Activated effector memory CD4-positive, alpha-beta T cell treated with Interleukin-2 at 50 U/mL for 16 hours (primary cell): ENCODE results near the gene PSMB3.

Source experiments
- DNase-seq: peaks from one replicate; pipeline ENCODE4 v3.0.0-alpha.2; 2020

PSMB3 gene

DNA sequence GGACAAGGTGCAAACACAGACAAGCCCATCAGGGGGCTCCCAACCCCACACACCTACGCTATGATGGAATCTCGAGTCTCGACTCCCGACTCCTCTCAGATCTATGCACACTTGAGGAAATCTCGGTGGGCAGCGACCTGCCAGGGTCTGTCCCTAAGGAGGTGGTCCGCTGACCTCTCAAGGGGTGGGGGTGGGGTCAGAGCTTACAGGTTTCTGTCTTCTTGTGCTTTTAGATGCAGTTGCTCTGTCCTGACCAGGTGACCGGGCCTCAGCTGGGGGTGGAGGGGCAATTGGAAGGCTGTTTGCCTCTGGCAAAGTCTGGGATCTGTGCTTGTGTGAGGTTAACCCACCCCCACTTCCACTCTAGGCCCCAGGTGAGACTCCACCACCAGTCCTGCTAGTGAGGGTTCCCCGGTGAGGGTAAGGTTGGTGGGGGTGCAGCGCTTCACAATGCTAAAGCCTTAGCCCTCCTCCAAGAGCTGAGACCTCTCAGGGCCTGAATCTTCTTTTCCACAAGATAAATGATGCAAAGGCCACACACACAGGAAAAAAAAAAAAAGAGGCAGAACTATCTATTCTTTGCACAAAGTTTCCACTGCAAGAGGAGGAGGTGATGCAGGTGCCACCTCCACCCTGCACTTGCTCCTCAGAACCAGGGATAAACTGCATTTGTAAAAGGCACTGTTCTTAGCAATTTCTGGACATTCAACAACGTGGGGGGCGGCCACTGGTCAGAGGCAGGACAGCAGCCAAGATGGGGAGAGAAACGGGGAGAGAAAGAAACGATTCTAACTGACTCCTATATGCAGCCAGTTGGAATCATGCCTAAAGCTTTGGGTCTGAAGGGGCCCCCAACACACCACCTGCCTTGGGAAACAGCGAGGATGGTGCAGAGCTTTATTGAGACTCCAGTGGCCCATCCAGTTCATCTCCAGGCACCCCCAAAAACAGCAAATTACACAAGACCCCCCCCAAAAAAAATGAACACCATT, 18.3 kb upstream of the PSMB3 start:
- DNase-seq: no peak

DNA sequence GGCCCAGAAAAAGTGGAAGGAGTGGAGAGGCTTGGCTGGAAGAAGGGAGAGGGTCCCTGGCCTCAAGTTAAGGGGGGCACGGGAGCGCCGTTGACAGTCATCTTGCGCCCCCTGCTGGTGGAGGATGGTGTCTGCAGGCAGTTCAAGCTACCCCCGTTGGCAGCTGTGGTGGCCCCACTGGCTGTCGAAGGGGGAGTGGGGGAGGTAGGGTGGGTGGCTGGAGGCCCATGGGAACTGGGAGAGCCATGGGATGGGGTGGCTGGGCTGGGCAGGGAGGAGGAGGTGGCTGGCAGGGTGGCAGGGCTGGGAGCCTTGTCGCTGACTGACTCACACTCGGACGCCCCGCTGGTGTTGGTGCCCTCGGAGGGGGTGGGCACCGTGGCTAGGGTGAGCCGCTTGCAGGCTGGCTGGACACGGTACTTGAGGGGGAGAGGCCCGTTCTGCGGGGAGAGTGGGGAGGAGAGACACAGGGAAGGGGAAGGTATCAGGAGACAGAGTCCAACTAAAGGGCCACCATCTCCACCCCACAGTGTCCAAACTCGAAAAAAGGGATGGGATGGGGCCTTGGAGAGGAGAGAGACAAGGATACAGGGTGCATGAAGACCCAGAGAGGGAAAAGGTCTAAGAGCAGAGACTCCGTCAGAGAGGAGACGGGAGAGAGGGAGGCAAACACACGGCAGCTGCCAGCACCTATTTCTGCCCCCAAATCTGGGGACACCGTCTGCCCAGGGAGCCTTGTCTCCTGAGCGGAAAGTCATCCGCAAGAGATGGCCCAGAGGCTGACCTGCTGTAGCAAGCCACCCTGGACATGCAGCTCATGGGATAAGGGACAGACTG, 17.2 kb upstream of the PSMB3 start:
- peak; percentile 53 for DNase-seq

- no peak for DNase-seq
Observed at GRCh38 chr17:38738007-38738662, 14.4 kb upstream of the PSMB3 start.

GRCh38 chr17:38738686-38739085, 13.9 kb upstream of the PSMB3 start:
- DNase-seq: no peak

- no peak for DNase-seq
Observed at GRCh38 chr17:38739305-38739704, 13.2 kb upstream of the PSMB3 start.

GRCh38 chr17:38740044-38740443, 12.5 kb upstream of the PSMB3 start:
- DNase-seq: no peak

DNA sequence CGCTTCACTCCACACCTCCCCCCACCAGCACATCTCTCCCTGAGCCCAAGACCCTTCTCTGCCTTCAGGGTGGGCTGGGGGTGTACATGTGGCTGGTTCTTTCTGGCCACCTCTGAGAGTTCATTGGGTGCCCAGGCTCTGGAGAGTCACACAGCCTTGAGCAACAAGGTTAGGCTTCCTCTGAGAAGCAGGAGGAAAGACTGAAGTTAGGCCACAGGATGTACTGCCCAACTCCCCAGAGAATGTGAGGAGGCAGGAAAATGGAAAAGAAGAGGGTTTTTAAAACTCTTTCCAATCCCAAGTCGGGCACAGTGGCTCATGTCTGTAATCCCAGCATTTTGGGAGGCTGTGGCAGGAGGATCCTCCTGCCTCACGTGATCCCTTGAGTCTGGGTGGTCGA, 11.7 kb upstream of the PSMB3 start:
- DNase-seq: no peak

GRCh38 chr17:38741461-38741860, 11.1 kb upstream of the PSMB3 start:
- DNase-seq: no peak

DNA sequence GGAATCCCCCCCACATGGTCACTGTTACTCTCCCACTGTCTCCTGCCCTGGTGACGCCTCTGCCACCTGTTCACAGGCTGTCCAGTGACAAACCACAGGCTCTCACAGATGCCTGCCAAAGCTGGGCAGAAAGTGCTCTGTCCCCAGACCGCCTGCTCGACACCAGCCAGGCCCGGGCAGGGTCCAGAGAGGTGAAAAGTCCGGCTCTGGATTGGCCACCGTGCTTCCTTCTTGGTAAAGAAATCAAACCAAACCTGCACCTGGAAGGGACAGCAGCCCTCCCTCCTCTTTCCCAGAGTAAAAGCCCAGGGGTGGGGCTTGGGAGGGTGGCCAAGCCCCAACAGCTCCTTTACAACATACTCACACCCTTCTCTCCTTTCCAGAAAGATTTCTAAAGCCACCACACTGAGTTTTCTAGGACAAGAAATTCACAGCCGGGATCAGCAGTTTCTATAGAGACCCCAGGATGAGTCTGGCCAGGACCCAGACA, 10.6 kb upstream of the PSMB3 start:
- no peak for DNase-seq

- no peak for DNase-seq
Observed at GRCh38 chr17:38742411-38743308, 9.9 kb upstream of the PSMB3 start.

- DNase-seq: no peak
Observed at GRCh38 chr17:38743556-38744171, 8.9 kb upstream of the PSMB3 start.

DNA sequence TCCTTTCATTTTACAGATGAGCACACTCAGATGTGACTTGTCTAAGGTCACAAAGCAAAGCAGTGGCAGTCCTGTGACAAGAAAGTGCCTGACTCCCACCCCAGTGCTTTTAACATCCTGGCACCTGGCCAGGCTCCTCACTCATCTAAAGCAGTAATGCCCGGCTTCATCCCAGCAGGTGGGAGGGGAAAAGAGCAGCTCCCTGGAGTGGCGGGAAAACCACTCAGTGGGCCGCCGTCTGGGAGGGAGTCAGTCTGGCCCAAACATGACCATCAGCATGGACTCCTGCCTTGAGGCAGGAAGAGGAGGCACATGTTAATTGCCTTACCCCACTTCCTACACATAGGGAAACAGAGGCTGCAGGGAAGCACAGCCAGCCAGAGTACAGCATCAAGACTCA, 7.0 kb upstream of the PSMB3 start:
- no peak for DNase-seq

- no peak for DNase-seq
Observed at GRCh38 chr17:38746004-38746848, 6.3 kb upstream of the PSMB3 start.

DNA sequence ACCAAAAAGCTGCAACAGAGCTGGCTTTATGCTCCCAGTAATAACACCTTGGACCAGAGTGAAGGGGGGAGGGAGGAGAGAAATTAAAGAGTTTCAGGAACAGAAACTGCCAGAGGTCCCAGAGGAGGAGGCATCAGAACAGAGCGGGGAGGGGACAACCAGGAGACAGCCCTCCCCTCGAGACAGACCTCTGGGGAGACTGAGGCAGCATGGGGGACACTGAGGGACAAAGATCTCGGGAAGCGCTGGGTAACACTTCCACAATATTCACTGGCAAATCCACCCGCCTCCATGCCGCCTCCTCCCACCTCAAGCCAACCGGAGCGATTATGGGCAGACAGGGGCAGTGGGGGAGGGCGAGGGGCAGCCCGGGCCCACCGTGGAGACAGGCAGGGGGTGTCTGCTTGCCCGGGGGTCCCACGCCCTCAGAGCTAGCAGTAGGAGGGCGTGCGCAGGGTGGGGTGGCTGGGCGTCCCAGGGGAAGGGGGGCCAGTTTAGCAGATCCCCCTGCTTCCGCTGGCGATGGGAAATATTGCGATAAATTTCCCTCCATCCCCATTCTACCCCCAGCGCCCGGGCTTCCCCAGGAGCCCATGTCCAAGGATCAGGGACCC, 5.6 kb upstream of the PSMB3 start:
- no peak for DNase-seq

GRCh38 chr17:38747463-38748148, 4.9 kb upstream of the PSMB3 start:
- no peak for DNase-seq

GRCh38 chr17:38748149-38748891, 4.2 kb upstream of the PSMB3 start, which contains the start of gene PCGF2:
TSS of gene PCGF2 (minus strand) at chr17:38748336. CDS start at chr17:38740402, 7,934 bp downstream.
- DNase-seq: no peak

DNA sequence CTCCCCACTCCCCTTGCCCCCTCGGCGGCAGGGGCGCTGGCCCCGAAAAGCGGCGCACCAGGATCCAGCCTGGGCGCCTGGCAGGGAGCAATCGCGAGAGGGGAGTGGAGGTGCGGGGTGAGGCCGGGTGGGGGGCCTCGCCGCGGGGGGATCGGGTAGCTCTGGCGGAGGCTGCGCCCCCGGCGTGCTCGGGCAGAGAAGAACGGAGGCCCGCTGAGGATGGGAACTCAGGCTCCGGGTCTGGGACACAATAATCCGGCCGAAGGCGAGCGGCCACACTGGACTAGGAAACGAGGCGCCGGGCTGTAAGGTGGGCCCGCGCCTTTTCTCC, 3.7 kb upstream of the PSMB3 start:
- no peak for DNase-seq

DNA sequence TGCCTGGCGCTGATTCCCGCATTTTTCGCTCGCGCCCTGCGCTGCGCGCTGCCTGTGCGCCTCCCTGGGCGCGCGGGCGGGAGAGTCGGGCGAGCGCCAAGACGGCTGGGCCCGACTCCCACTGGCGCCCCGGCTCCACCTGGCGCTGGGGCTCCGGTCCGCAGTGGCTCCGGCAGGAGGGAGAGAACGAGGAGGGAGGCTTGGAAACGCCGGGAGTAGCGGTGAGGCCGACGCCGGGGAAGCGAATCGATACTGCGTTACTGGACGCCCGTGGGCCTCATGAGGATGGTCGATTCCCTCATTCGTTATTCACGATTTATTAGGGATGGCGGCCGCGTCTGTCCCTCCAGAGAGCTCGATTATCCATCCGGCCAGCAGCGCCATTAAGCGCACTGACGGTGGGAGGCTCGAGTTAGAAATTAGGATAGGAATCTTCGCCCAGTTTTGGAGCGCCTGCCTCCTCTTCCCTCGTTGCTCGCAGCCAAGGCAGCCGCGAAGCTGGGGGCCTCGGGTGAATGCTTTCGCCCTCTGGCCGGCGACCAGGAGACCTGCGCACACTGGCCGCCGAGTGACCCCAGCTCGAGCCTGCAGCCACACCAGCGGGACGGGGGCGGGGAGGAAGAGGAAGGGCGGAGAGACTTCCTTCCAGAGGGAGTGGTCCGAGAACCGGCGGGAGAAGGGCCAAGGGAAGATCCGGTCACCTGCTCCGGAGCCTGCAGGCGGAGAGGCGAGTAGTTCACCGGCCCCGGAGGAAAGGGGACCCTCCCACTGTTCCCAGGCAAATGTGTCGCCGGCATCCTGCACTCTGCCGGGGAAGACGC, 3.1 kb upstream of the PSMB3 start:
- no peak for DNase-seq
